NCI-H2171 treated with DMSO at 0.1 percent for 48 hours (cell line): ENCODE data around the gene CA12.

ENCODE experiments used
- DNase-seq: peaks from one replicate; lab custom pipeline; 2025; lab: John Stamatoyannopoulos, UW

Gene CA12

GRCh38 chr15:63306492-63307073 lies 75.1 kb downstream of the CA12 start:
- peak; percentile 28 for DNase-seq

DNA sequence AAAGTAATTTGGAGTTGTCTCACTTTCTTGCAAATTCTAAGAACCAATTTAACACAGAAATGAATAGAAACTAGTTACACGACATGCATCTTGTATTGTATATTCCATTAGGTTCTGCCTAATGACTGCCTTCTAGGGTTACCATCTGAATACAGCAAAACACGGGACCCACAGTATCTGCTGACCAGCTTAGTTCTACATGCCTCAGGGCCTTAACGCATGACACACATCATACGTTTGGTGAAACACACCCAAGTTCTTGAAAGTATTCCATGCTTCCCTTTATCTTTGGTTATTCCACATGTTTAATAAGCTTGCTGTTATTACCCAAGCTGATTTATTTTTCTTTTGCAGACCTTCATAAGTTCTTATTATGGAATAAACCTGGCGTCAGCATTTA lies 76.4 kb downstream of the CA12 start:
- no peak for DNase-seq

- no peak for DNase-seq
Observed at GRCh38 chr15:63301088-63301487, 80.6 kb downstream of the CA12 start.

- DNase-seq = no peak
Observed at GRCh38 chr15:63299943-63300575, 81.6 kb downstream of the CA12 start.

DNA sequence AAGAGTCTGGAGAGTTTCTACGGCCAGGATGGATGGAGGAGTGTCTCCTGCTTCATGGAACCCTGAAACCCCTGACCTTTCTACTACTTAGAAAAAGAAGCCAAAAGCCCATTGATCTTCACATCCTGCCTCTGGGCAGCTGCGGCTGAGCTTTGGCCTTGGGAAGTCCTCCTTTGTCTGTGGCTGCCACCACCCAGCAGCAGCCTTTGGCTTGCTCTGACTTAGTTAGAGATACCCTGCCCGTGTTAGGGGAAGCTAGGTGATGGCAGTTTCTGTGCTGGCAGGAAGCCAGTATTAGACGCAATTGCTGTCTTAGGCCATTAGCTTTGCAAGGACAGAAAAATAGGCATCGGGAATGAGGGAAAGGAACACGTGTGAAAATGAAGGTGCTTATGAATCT lies 85.5 kb downstream of the CA12 start:
- no peak for DNase-seq

DNA sequence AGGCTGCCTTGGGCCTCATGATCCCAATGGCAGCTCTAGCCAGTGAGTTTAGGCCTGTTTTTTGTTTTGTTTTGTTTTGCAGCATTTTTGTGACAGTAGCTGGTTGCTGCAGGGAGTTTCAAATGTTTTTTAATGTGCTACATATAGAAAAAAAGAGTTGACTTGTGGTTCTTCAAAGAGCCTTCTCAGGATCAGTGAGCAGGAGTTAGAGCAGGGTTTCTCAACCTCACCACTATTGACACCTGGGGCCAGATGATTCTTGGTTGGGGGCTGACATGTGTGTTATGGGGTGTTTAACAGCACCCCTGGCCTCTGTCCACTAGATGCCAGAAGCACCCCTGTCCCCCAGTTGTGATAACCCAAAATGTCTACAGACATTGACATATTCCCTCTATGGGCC lies 86.3 kb downstream of the CA12 start:
- DNase-seq = no peak

DNA sequence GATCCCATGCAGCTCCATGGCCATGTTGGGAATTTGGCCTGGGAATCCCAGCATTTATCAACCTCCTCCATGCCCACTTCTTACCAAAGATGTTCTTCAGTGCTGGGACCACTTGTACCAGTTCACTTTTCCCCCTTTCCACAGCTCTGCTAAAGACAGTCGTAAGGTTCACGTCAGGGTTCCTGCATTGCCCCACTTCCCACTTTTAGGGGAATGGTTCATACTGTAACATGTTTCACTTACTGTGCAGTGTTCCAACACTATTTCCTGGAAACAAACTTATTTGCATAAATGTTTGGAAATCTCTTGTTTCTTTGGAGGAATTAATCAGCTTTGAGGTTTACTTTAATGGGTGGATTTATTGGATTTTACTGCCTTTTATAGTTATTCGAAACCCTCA lies 87.3 kb downstream of the CA12 start:
- DNase-seq = no peak

DNA sequence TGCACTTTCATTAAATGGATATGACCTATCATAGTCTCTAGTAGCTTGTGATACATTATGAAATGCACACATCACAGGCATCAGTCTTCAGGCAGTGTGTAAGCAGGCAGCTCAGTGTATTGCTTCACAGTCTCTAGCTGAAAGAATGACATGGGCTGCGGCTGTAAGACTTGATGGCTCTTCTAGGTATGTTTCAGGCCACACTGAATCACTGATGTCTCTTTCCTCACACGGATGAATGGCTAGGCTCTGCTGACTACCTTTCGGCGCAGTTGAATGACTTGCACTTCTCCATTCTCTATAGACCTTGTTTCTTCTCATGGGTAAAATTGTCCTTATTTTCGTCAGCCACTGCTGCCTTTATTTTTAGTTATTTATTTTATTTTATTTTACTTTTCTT lies 88.9 kb downstream of the CA12 start:
- DNase-seq = no peak

DNA sequence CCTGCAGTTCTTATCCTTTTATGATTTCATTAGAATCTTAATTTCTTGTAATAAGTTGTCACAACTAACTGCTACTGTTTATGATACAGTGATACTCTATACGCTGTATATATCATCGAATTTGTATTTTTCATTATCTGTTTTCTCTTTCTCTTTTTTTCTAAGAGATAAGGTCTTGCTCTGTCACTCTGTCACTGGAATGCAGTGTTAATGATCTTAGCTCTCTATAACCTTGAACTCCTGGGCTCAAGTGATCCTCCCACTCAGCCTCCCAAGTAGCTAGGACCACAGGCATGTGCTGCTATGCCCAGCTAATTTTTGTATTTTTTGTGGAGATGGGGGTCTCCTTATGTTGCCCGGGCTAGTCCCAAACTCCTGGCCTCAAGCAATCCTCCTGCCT lies 89.4 kb downstream of the CA12 start:
- DNase-seq = no peak

DNA sequence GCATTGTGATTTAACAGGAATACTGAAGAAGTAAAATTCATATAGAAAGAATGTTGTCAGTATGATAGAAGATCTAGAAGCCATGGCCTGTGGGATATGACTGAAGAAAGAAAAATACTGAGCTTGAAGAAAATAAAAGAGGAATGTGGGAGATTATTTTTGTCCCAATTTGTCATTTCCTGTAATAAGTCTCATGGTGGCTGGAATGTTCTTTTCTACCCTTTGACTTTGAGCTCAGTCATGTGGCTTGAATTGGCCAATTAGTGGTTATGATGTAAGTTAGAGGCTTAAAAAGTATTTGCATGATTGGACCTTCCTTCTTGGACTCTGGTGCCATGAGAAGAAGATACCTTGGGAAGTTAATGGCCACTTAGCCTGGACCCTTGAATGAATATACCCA lies 90.1 kb downstream of the CA12 start:
- no peak for DNase-seq

DNA sequence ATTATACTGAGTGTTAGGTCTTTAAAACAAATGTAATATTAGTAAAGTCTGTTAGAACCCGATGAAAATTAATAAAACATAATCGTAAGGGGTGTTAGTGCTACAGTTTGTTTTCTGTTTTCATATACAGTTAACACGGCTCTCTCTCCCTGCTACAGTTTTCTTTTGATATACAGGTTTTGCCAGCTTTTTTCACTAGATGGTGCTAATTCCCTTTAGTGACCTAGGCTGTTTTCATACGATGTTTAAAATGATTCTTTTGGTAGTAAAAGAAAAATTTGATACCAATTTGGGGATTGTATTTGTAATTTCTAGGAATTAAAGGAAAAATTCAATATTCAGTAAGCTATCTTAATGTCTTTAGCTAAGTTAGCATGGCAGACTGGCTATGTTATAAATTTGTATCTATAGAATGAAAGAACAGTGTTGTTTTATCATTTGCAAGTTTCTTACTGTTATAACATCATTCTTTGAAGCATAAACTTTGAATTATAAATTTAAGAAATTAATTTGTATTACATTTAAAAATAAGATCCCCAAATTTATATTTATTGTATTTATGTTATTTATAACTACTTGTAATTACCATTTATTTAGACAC lies 92.8 kb downstream of the CA12 start:
- peak; percentile 85 for DNase-seq

DNA sequence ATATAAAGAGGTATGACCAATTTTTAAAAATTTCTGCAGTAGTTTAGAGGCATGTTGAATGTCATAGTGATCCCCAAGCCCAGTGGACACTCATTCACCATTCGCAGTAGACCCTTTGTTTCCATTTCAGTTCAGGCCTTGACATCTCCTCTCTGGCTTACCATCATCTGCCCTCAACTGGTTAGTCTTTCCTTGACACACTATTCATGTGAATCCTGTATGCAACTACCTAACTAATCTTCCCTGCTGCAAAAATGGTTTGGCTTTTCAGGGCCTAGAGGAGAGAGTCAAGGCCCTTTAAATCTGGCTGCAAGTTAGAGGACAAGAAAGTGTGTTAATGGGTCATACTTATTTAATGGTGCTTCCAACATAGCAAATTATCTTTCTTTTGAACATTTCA lies 93.3 kb downstream of the CA12 start:
- peak; percentile 32 for DNase-seq

DNA sequence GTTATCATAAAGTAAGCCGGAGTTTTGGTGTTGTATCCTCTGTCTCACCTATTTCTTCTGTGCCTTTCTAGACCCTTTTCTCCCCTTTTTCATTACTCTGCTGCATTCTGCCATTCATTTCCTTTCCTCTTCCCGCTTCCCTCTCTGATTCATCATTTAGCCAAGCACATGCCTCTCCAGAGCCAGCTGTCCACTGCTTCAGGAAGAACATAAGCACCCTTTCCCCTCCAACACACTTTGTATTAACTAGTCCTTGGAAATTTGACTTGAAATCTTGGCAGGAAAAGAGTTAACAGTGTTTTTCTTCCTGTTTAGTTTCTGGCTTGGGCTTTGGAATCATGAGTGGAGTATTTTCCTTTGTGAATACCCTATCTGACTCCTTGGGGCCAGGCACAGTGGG lies 94.5 kb downstream of the CA12 start:
- no peak for DNase-seq

- DNase-seq = no peak
Observed at GRCh38 chr15:63284335-63284734, 97.3 kb downstream of the CA12 start.

DNA sequence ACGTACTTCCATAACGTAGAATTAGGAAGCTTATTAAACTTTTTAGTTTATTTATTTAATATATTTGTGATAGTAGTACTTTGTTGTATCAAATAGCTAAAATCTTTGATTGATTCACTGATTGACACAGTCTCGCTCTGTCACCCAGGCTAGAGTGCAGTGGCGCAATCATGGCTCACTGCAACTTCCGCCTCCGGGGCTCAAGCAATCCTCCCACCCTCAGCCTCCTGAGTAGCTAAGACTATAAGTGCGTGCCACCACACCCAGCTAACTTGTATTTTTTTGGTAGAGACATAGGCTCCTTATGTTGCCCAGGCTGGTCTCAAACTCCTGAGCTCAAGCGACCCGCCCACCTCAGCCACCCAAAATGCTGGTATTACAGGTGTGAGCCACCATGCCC lies 98.5 kb downstream of the CA12 start:
- no peak for DNase-seq

- DNase-seq = no peak
Observed at GRCh38 chr15:63277893-63278456, 103.7 kb downstream of the CA12 start.

DNA sequence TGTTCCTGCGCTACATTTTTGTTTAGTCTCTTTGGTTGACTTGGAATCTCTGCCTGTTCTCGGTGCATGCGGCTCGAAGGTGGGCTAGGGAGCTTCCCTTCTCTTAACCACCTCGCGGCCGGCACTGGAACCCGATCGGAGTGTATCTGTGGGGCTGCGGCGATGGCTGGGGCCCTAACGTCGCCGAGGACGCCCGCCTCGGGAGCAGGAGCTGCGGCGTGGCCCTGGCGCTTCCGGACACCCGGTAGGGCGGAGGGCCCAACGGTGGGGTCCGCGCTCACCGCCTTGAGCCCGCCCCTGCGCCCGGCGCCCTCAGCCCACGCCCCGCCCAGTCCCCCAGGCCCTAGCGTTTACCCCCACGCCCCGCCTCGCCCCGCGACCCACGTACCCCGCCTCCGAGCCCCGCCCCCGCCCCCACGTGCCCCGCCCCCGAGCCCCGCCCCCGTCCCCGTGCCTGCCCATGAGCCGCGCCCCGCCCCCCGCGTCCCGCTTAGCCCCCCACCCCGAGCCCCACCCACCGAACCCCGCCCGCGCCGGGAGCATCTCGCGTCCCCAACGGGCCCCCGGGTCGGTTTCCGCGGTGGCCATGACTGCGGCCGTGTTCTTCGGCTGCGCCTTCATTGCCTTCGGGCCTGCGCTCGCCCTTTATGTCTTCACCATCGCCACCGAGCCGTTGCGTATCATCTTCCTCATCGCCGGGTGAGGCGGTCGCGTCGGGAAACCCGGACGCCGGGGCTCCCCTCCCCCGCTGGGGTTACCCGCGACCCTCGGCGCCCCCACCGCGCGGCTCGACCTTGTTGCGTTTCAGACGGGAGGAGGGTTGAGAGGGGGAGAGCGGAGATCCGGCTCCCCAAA lies 104.4 kb downstream of the CA12 start, which contains the start of gene APH1B:
Gene APH1B, plus strand, starts transcription at position 568 of the 855 bp plus-strand sequence. Its CDS starts 19 bp downstream, at position 587.
- DNase-seq = peak; percentile 81

GRCh38 chr15:63276342-63277037 lies 105.2 kb downstream of the CA12 start:
- peak; percentile 38 for DNase-seq

- DNase-seq = no peak
Observed at GRCh38 chr15:63274427-63274826, 107.2 kb downstream of the CA12 start.
